ENCODE results near the gene FMN2.

DNA sequence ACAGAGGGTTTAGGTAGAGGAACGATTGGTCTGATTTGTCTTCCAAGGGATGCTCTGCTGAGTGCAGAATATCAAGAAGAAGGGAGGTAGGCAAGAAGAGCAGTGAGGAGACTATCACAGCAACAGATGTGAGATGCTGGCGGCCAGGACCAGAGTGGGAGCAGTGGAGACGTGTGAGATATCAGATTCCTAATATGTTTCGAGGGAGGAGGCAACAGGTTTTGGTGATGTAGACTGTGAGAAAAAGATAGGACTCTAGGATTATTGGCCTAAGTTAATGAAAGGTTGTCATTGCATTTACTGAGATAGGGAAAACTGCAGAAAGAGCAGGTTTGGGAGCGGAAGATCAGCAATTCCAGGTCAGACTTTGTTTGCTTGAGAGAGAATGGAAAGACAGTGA is 182.9 kb downstream of the FMN2 start:
- TF ChIP-seq, protein P1, sequence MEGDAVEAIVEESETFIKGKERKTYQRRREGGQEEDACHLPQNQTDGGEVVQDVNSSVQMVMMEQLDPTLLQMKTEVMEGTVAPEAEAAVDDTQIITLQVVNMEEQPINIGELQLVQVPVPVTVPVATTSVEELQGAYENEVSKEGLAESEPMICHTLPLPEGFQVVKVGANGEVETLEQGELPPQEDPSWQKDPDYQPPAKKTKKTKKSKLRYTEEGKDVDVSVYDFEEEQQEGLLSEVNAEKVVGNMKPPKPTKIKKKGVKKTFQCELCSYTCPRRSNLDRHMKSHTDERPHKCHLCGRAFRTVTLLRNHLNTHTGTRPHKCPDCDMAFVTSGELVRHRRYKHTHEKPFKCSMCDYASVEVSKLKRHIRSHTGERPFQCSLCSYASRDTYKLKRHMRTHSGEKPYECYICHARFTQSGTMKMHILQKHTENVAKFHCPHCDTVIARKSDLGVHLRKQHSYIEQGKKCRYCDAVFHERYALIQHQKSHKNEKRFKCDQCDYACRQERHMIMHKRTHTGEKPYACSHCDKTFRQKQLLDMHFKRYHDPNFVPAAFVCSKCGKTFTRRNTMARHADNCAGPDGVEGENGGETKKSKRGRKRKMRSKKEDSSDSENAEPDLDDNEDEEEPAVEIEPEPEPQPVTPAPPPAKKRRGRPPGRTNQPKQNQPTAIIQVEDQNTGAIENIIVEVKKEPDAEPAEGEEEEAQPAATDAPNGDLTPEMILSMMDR (conservative IDR thresholded peaks at IDR 0.05 in 1 of 2, IDR thresholded peaks at IDR 0.05 in 1 of 2; ENCODE audit: extremely low read depth in 1 of 2, insufficient read depth in 1 of 2, low read depth in 1 of 2, low read length in 2 of 2) = no peak
- TF ChIP-seq EZH2 (IDR thresholded peaks at IDR 0.05; ENCODE audit: borderline replicate concordance, low read length) = no peak
